HEK293T (cell line): ENCODE results near the gene PI4KA.

Experiments
- CTCF ChIA-PET: fragments of 350-600 bp; formaldehyde crosslinking; extraction: SDS; loops from one replicate; lab custom pipeline; 2021; ENCODE audit warnings: antibody characterized with exemption, inconsistent platforms; lab: Yijun Ruan, JAX
- POLR2A ChIA-PET: fragments of 350-600 bp; formaldehyde crosslinking; extraction: SDS; loops from one replicate; lab custom pipeline; 2020; ENCODE audit warnings: antibody characterized with exemption, inconsistent platforms; lab: Yijun Ruan, JAX
- DNase-seq: peaks from one replicate; pipeline ENCODE4 v3.0.0; 2012; ENCODE audit warnings: mixed read lengths; ENCODE audit errors: extremely low spot score
- ARNT ChIP-seq: fragments of 450-650 bp; IDR thresholded peaks from 2 replicates; pipeline ENCODE4 v1.6.1; 2017; ENCODE audit warnings: mild to moderate bottlenecking
- BHLHE40 ChIP-seq: fragments of 450-650 bp; IDR thresholded peaks from 2 replicates; pipeline ENCODE4 v1.6.1; 2016; ENCODE audit warnings: mild to moderate bottlenecking, moderate library complexity, borderline replicate concordance
- CTBP1 ChIP-seq: fragments of 450-650 bp; IDR thresholded peaks from 2 replicates; pipeline ENCODE4 v1.6.1; 2016; ENCODE audit warnings: borderline replicate concordance
- ELF4 ChIP-seq: fragments of 450-650 bp; IDR thresholded peaks from 2 replicates; pipeline ENCODE4 v1.6.1; 2017; ENCODE audit warnings: antibody characterized with exemption
- FOXA1 ChIP-seq: fragments of 450-650 bp; IDR thresholded peaks from 2 replicates; pipeline ENCODE4 v1.6.1; 2016; ENCODE audit warnings: mild to moderate bottlenecking
- FOXK2 ChIP-seq: fragments of 450-650 bp; IDR thresholded peaks from 2 replicates; pipeline ENCODE4 v1.6.1; 2016; ENCODE audit warnings: mild to moderate bottlenecking
- FOXM1 ChIP-seq: fragments of 450-650 bp; IDR thresholded peaks from 2 replicates; pipeline ENCODE4 v1.6.1; 2017; ENCODE audit warnings: mild to moderate bottlenecking, borderline replicate concordance
- HDGF ChIP-seq: fragments of 450-650 bp; IDR thresholded peaks from 2 replicates; pipeline ENCODE4 v1.6.1; 2017; ENCODE audit warnings: antibody characterized with exemption, borderline replicate concordance
- L3MBTL2 ChIP-seq: fragments of 450-650 bp; conservative IDR thresholded peaks from 2 replicates; pipeline ENCODE4 v1.6.1; 2016; ENCODE audit warnings: mild to moderate bottlenecking
- LEF1 ChIP-seq: fragments of 450-650 bp; IDR thresholded peaks from 2 replicates; pipeline ENCODE4 v1.6.1; 2017; ENCODE audit warnings: mild to moderate bottlenecking, borderline replicate concordance
- NFRKB ChIP-seq: fragments of 450-650 bp; IDR thresholded peaks from 2 replicates; pipeline ENCODE4 v1.6.1; 2016; ENCODE audit warnings: mild to moderate bottlenecking, moderate library complexity
- SP1 ChIP-seq: fragments of 450-650 bp; IDR thresholded peaks from 2 replicates; pipeline ENCODE4 v1.6.1; 2017
- SUZ12 ChIP-seq: fragments of 450-650 bp; IDR thresholded peaks from 2 replicates; pipeline ENCODE4 v1.6.1; 2016; ENCODE audit warnings: mild to moderate bottlenecking
- TARDBP ChIP-seq: fragments of 450-650 bp; IDR thresholded peaks from 2 replicates; pipeline ENCODE4 v1.6.1; 2016
- ZNF384 ChIP-seq: fragments of 450-650 bp; IDR thresholded peaks from 2 replicates; pipeline ENCODE4 v1.6.1; 2016
- TF ChIP-seq, protein P1 (sequence below): fragments of 450-650 bp; IDR thresholded peaks from 2 replicates; pipeline ENCODE4 v1.6.1; 2016

The PI4KA gene

DNA sequence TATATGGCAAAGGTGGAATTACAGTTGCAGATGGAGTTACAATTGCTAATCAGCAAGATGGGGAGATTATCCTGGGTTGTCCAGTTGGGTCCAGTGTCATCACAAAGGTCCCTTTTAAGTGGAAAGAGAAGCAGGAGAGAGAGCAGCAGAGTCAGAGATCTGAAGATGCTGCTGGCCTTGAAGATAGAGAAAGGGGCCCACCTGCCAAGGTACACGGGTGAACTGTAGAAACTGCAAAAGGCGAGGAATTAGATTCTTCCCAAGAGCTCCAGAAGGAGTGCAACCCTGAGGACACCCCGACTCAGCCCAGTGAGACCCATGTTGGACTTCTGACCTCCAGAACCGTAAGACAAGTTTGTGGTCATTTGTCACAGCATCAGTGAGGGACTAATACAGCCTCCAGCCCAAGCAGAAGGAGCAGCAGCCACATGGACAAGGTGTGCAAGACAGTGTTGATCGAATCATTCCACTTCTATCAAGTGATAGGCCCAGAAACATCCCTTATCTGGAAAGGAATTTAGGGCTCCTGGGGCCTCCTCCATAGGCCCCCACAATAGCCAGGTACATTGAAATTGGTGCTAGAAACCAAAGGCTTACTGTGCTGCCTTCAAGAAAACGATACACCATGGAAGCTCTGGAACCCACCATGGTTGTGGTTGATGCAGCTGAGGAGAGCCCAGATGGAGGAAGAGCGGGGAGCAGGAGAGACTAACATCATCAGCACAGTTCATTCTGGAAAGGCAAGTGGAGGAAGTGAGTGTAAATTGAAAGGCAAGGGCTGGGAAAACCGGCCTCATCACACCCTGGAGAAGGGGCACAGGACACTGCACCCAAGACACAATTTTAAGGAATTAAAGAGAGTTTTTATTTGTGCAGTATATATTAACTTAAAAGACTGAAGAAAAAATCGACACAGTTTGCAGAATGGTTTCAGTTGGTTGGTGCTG, 23.5 kb upstream of the PI4KA start:
- no peak for TF ChIP-seq TARDBP
- TF ChIP-seq NFRKB, result no peak
- TF ChIP-seq LEF1, result no peak
- TF ChIP-seq ELF4, result no peak
- TF ChIP-seq, protein P1, sequence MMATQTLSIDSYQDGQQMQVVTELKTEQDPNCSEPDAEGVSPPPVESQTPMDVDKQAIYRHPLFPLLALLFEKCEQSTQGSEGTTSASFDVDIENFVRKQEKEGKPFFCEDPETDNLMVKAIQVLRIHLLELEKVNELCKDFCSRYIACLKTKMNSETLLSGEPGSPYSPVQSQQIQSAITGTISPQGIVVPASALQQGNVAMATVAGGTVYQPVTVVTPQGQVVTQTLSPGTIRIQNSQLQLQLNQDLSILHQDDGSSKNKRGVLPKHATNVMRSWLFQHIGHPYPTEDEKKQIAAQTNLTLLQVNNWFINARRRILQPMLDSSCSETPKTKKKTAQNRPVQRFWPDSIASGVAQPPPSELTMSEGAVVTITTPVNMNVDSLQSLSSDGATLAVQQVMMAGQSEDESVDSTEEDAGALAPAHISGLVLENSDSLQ, result no peak
- TF ChIP-seq CTBP1, result no peak
- TF ChIP-seq FOXM1, result no peak
- TF ChIP-seq ZNF384, result no peak
- TF ChIP-seq HDGF, result no peak
- no peak for TF ChIP-seq SUZ12
- TF ChIP-seq FOXK2, result no peak
- no peak for TF ChIP-seq ARNT
- CTCF ChIA-PET, result no interaction called here
- no peak for DNase-seq
- POLR2A ChIA-PET, result interaction anchor here (1.5 kb wide), 1 partner anchor 100 kb away, joined by 3 read pairs; the partner anchor contains the start of gene LZTR1

DNA sequence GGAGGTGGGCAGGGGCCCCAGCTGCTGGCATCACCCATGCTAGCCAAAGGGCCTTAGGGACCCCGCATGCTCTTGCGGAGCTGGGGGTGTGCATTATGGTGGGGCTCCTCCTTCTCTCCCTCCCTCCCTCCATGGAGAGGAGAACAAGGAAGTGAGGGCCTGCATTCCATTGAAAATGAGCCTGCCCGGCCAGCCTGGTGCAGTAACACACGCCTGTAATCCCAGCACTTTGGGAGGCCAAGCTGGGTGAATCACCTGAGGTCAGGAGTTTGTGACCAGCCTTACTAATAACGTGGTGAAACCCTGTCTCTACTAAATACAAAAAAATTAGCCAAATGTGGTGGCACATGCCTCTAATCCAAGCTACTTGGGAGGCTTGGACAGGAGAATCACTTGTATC, 22.6 kb upstream of the PI4KA start:
- no peak for TF ChIP-seq LEF1
- no peak for TF ChIP-seq TARDBP
- no peak for TF ChIP-seq L3MBTL2
- no peak for TF ChIP-seq FOXK2
- TF ChIP-seq, protein P1, result no peak
- TF ChIP-seq FOXM1, result no peak
- TF ChIP-seq BHLHE40, result no peak
- TF ChIP-seq FOXA1, result no peak
- no peak for TF ChIP-seq ARNT
- TF ChIP-seq HDGF, result no peak
- TF ChIP-seq ZNF384, result no peak
- TF ChIP-seq CTBP1, result no peak
- TF ChIP-seq SP1, result no peak
- TF ChIP-seq NFRKB, result no peak
- CTCF ChIA-PET, result interaction anchor here (0.7 kb wide), 1 partner anchor 75 kb away, joined by 4 read pairs; no protein-coding TSS in a partner anchor
- DNase-seq, result no peak

DNA sequence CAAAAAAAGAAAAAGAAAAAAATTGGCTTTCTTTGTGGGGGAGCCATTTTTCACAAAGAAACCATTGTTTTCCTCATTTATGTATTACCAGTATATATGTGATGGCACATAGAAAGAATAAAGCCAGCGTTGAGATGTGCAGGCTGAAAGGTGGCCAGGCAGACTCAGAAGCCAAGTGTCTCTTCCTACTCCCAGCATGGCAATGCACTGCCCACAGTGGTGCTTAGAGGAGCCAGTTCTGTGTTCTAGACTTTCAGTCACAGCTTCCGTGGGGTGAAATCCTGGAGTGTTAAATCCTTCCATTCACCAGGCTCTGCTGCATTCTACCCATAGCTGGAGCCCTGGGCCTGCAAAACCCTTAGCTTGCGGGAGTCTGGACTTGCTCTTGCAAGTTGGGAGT, 19.1 kb upstream of the PI4KA start:
- CTCF ChIA-PET, result no interaction called here
- POLR2A ChIA-PET, result interaction anchor here (0.7 kb wide), 1 partner anchor 20 kb away, joined by 3 read pairs; no protein-coding TSS in a partner anchor
- TF ChIP-seq LEF1 (no peak), SP1 (no peak)
- DNase-seq, result no peak

More for the DNA sequence above, 22.6 kb upstream of the PI4KA start:
- POLR2A ChIA-PET, result no interaction called here

DNA sequence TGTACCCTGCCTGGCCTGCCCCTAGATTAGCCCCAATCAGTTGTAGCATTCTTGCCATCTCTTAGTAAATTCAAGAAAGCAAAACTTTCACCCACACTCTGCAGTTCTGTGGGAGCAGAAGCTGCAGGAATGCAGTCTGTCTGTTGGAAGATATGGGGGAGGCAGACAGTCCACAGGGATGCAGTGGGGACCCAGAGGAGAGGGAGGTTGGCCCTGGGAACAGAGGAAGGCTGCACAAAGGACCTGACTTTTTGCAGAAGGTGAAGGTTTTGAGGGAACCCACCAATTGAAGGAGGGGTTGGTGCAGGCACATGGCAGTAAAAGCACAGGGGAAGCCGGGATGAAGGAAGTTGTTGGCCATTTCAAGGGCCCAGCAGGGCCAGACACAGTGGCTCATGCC, 16.7 kb upstream of the PI4KA start:
- TF ChIP-seq ARNT, result no peak
- TF ChIP-seq FOXA1, result no peak
- no peak for TF ChIP-seq BHLHE40
- TF ChIP-seq LEF1, result no peak
- no peak for TF ChIP-seq FOXM1
- TF ChIP-seq CTBP1, result no peak
- TF ChIP-seq FOXK2, result no peak
- no peak for TF ChIP-seq ELF4
- no peak for TF ChIP-seq HDGF
- TF ChIP-seq SP1, result no peak
- no peak for TF ChIP-seq SUZ12
- TF ChIP-seq L3MBTL2, result no peak
- no peak for TF ChIP-seq NFRKB
- TF ChIP-seq TARDBP, result no peak
- TF ChIP-seq ZNF384, result no peak
- POLR2A ChIA-PET, result interaction anchor here (0.8 kb wide), 1 partner anchor 8 kb away, joined by 3 read pairs; no protein-coding TSS in a partner anchor
- CTCF ChIA-PET, result interaction anchor here (1.1 kb wide), 1 partner anchor 11 kb away, joined by 6 read pairs; no protein-coding TSS in a partner anchor
- DNase-seq, result no peak

DNA sequence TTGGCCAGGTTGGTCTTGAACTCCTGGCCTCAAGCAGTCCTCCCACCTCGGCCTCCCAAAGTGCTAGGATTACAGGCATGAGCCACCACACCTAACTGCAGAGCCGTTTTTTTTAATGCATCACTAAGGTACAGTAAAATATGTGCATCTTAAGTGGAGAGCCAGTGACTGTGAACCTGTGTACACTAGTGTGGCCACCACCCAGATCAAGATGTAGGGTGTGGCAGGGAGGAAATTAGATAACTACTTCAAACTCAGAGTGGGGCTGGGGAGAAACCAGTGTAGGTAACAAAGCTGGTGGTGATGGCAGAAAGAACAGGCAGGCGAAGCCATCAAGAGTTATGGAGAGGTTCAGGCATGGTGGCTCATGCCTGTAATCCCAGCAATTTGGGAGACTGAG, 14.6 kb upstream of the PI4KA start:
- ChIA-PET CTCF (no interaction called here), POLR2A (no interaction called here)
- DNase-seq, result no peak
- TF ChIP-seq LEF1 (no peak), TARDBP (no peak), FOXA1 (no peak), FOXK2 (no peak), CTBP1 (no peak), NFRKB (no peak), L3MBTL2 (no peak)

DNA sequence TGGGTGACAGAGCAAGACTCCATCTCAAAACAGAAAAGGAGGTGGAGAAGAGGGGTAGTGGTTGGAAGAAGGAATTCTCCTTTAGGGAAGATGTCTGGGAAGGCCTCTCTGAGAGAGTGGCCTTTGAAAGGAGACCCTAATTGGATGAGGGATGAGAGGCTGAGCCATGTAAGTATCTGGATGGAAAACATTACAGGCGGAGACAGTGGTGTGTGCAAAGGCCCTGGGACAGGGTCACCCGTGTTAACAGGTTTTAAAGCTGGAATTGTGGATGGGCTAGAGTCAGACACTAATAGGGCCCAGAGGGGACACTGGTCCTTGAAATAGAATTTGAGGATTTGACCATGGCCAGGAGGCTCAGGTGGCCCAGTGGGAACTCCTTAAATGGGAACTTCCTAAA, 10.6 kb upstream of the PI4KA start:
- CTCF ChIA-PET, result interaction anchor here (1.9 kb wide), 1 partner anchor 16 kb away, joined by 10 read pairs; no protein-coding TSS in a partner anchor
- no peak for DNase-seq
- TF ChIP-seq LEF1 (no peak), NFRKB (no peak), ZNF384 (no peak), ELF4 (no peak), ARNT (no peak), FOXK2 (no peak), BHLHE40 (no peak), L3MBTL2 (no peak), CTBP1 (no peak), FOXM1 (no peak), SP1 (no peak)
- TF ChIP-seq, protein P1, result no peak
- POLR2A ChIA-PET, result interaction anchor here (1.8 to 2.3 kb wide), 2 partner anchors 10 to 13 kb away, joined by 4 to 8 read pairs; partner anchors contain the start of genes PI4KA and SNAP29
